GM23338 (cell line): ENCODE data around the gene KCTD13. TPM values are rescaled to one million over a fixed set of nuclear protein-coding genes. Genes with fewer than 3 reads are reported as not detected.

Source experiments
- ATAC-seq: fragments of 200-7000 bp; cut with Tn5 transposase; 3 replicates; pipeline ENCODE4 v1.9.1; 2020
- DNase-seq: peaks from one replicate; pipeline ENCODE4 v3.0.0-alpha.2; 2015; ENCODE audit warnings: low spot score
- H2AFZ ChIP-seq: fragments of 200-600 bp; sonication (generic); 2 replicates; pipeline ENCODE4 v1.8.0; 2016; ENCODE audit warnings: antibody characterized with exemption, mild to moderate bottlenecking, moderate library complexity
- H3F3A ChIP-seq: fragments of 200-600 bp; sonication (generic); replicated peaks from 2 replicates; pipeline ENCODE4 v1.8.0; 2017; ENCODE audit warnings: antibody characterized with exemption, mixed run types, low read depth
- H3K27ac ChIP-seq: fragments of 200-600 bp; sonication (generic); 2 replicates; pipeline ENCODE4 v1.6.1; 2016; ENCODE audit warnings: low read depth
- H3K27me3 ChIP-seq: fragments of 200-600 bp; sonication (generic); 2 replicates; pipeline ENCODE4 v1.8.0; 2016; ENCODE audit warnings: mild to moderate bottlenecking, mixed run types, moderate library complexity; ENCODE audit not compliant: insufficient read depth
- H3K36me3 ChIP-seq: fragments of 200-600 bp; sonication (generic); 2 replicates; pipeline ENCODE4 v1.8.0; 2016; ENCODE audit warnings: mild to moderate bottlenecking; ENCODE audit not compliant: insufficient read depth
- H3K4me1 ChIP-seq: fragments of 200-600 bp; sonication (generic); 2 replicates; pipeline ENCODE4 v1.8.0; 2016; ENCODE audit warnings: mild to moderate bottlenecking, moderate library complexity; ENCODE audit not compliant: insufficient read depth
- H3K4me2 ChIP-seq: fragments of 200-600 bp; sonication (generic); 2 replicates; pipeline ENCODE4 v1.7.1; 2017; ENCODE audit warnings: mixed run types
- H3K4me3 ChIP-seq: fragments of 200-600 bp; sonication (generic); 2 replicates; pipeline ENCODE4 v1.6.1; 2016; ENCODE audit warnings: mixed run types
- H3K79me2 ChIP-seq: fragments of 200-600 bp; sonication (generic); replicated peaks from 2 replicates; pipeline ENCODE4 v1.8.0; 2017; ENCODE audit warnings: mild to moderate bottlenecking; ENCODE audit not compliant: insufficient read depth
- H3K9me2 ChIP-seq: fragments of 200-600 bp; sonication (generic); 2 replicates; pipeline ENCODE4 v1.8.0; 2017; ENCODE audit not compliant: insufficient read depth
- H4K20me1 ChIP-seq: fragments of 200-600 bp; sonication (generic); replicated peaks from 2 replicates; pipeline ENCODE4 v1.8.0; 2017; ENCODE audit warnings: mild to moderate bottlenecking; ENCODE audit not compliant: insufficient read depth
- H3K27ac Mint-ChIP-seq: 2 replicates; pipeline ENCODE4 v1.8.0; 2020; ENCODE audit warnings: inconsistent platforms, mild to moderate bottlenecking, moderate library complexity, mixed read lengths
- H3K27me3 Mint-ChIP-seq: 3 replicates; pipeline ENCODE4 v1.8.0; 2022; ENCODE audit warnings: low read depth, mild to moderate bottlenecking, moderate library complexity, mixed read lengths, inconsistent platforms; ENCODE audit not compliant: insufficient read depth, poor library complexity
- H3K36me3 Mint-ChIP-seq: 3 replicates; pipeline ENCODE4 v1.8.0; 2021; ENCODE audit warnings: low read depth, mild to moderate bottlenecking, inconsistent platforms, moderate library complexity, mixed read lengths
- H3K4me1 Mint-ChIP-seq: 3 replicates; pipeline ENCODE4 v1.8.0; 2020; ENCODE audit warnings: mild to moderate bottlenecking, inconsistent platforms, mixed read lengths
- H3K4me3 Mint-ChIP-seq: 3 replicates; pipeline ENCODE4 v1.8.0; 2021; ENCODE audit warnings: moderate library complexity, mild to moderate bottlenecking, inconsistent platforms, mixed read lengths
- H3K9me3 Mint-ChIP-seq: 3 replicates; pipeline ENCODE4 v1.8.0; 2020; ENCODE audit warnings: moderate library complexity, mild to moderate bottlenecking, inconsistent platforms, mixed read lengths
- ETS1 ChIP-seq: IDR thresholded peaks from 2 replicates; pipeline ENCODE4 v1.6.1; 2016; ENCODE audit warnings: antibody characterized with exemption
- EZH2 ChIP-seq: fragments of 200-600 bp; sonication (generic); IDR thresholded peaks from one replicate; pipeline ENCODE4 v1.8.0; 2017; ENCODE audit warnings: antibody characterized with exemption, mild to moderate bottlenecking, low read depth; ENCODE audit not compliant: unreplicated experiment
- EZH2phosphoT487 ChIP-seq: fragments of 200-600 bp; sonication (generic); IDR thresholded peaks from one replicate; pipeline ENCODE4 v1.8.1; 2018; ENCODE audit warnings: antibody characterized with exemption; ENCODE audit not compliant: unreplicated experiment
- JUNB ChIP-seq: IDR thresholded peaks from one replicate; pipeline ENCODE4 v1.6.1; 2016; ENCODE audit warnings: antibody characterized with exemption; ENCODE audit not compliant: unreplicated experiment
- NANOG ChIP-seq: IDR thresholded peaks from 2 replicates; pipeline ENCODE4 v1.6.1; 2016; ENCODE audit warnings: antibody characterized with exemption, borderline replicate concordance
- REST ChIP-seq: IDR thresholded peaks from one replicate; pipeline ENCODE4 v1.6.1; 2018; ENCODE audit warnings: antibody characterized with exemption; ENCODE audit not compliant: unreplicated experiment
- STAT1 ChIP-seq: IDR thresholded peaks from one replicate; pipeline ENCODE4 v1.6.1; 2016; ENCODE audit warnings: antibody characterized with exemption; ENCODE audit not compliant: unreplicated experiment
- ZNF331 ChIP-seq: fragments of 250-450 bp; sonication (Bioruptor Pico); IDR thresholded peaks from 2 replicates; pipeline ENCODE4 v1.5.0; 2020; ENCODE audit warnings: low read depth, mild to moderate bottlenecking, moderate library complexity
- ZNF462 ChIP-seq: fragments of 250-450 bp; sonication (Bioruptor Pico); IDR thresholded peaks from 2 replicates; pipeline ENCODE4 v1.5.0; 2020; ENCODE audit warnings: mild to moderate bottlenecking, moderate library complexity
- polyA plus RNA-seq: library from polyadenylated mRNA; unstranded; fragments of >200 nt; fragmentation: Nextera tagmentation; extraction: Ambion mirVana; gene quantifications from 2 replicates; pipeline ENCODE4 v1.2.1, GENCODE V29; 2016
- total RNA-seq: library from RNA; depleted of rRNA; stranded (reverse); fragments of >200 nt; shearing (Covaris generic); gene quantifications from 2 replicates; pipeline ENCODE4 v1.2.3, GENCODE V29; 2014

The KCTD13 gene
- total and polyA plus RNA-seq, 2 experiments from 2014 or later = 10.1 to 12.2 TPM

- Histone ChIP-seq H3K79me2 (no peaks in the 10 kb centered on the region), H2AFZ (no peak overlapping the region), H3K36me3 (no peaks in the 10 kb centered on the region), H4K20me1 (no peaks in the 10 kb centered on the region; the same call in 1 of the 2 replicates), H3F3A (no peaks in the 10 kb centered on the region), H3K4me1 (peaks cover 6% of the 10 kb centered on the region; the same call in 1 of the 2 replicates), H3K27ac (no peak overlapping the region), H3K27me3 (no peaks in the 10 kb centered on the region), H3K9me2 (no peaks in the 10 kb centered on the region), H3K4me2 (no peak overlapping the region), H3K4me3 (no peak overlapping the region)
- Mint-ChIP-seq H3K9me3 (no peaks in the 10 kb centered on the region), H3K27ac (peak overlapping the region; percentile 63; the same call in 1 of the 2 replicates), H3K4me1 (peaks cover 4% of the 10 kb centered on the region), H3K4me3 (no peak overlapping the region), H3K27me3 (peaks cover 9% of the 10 kb centered on the region), H3K36me3 (peaks cover 3% of the 10 kb centered on the region)
- DNase-seq = no peak
- no peak for ATAC-seq
- no peak for TF ChIP-seq REST
Observed at GRCh38 chr16:29913514-29913913, 12.5 kb downstream of the KCTD13 start.

GRCh38 chr16:29912087-29912486 lies 13.9 kb downstream of the KCTD13 start:
- H3K27ac ChIP-seq = no peak overlapping the region
- Mint-ChIP-seq H3K27me3 (peaks cover 9% of the 10 kb centered on the region), H3K27ac (no peak overlapping the region; the same call in 1 of the 2 replicates), H3K9me3 (no peaks in the 10 kb centered on the region), H3K36me3 (peaks cover 3% of the 10 kb centered on the region), H3K4me1 (peaks cover 9% of the 10 kb centered on the region), H3K4me3 (no peak overlapping the region; the same call in 2 of the 3 replicates)
- H3F3A ChIP-seq = no peaks in the 10 kb centered on the region
- H3K4me3 ChIP-seq = no peak overlapping the region
- H3K4me2 ChIP-seq = no peak overlapping the region
- ATAC-seq (peak; percentile 36), DNase-seq (peak; percentile 17)
- H3K79me2 ChIP-seq = no peaks in the 10 kb centered on the region
- peaks cover 6% of the 10 kb centered on the region; the same call in 1 of the 2 replicates for H3K4me1 ChIP-seq
- no peaks in the 10 kb centered on the region for H3K9me2 ChIP-seq
- no peak overlapping the region for H2AFZ ChIP-seq
- no peaks in the 10 kb centered on the region for H3K27me3 ChIP-seq
- no peaks in the 10 kb centered on the region for H3K36me3 ChIP-seq
- H4K20me1 ChIP-seq = no peaks in the 10 kb centered on the region; the same call in none of the 2 replicates
- TF ChIP-seq EZH2 (no peak), STAT1 (no peak), NANOG (no peak), ETS1 (no peak), EZH2phosphoT487 (no peak), ZNF462 (no peak), ZNF331 (CRISPR knock-in tag) (no peak), JUNB (no peak)
